Measurements from ENCODE around the gene CERCAM.

- TF ChIP-seq, protein P1, sequence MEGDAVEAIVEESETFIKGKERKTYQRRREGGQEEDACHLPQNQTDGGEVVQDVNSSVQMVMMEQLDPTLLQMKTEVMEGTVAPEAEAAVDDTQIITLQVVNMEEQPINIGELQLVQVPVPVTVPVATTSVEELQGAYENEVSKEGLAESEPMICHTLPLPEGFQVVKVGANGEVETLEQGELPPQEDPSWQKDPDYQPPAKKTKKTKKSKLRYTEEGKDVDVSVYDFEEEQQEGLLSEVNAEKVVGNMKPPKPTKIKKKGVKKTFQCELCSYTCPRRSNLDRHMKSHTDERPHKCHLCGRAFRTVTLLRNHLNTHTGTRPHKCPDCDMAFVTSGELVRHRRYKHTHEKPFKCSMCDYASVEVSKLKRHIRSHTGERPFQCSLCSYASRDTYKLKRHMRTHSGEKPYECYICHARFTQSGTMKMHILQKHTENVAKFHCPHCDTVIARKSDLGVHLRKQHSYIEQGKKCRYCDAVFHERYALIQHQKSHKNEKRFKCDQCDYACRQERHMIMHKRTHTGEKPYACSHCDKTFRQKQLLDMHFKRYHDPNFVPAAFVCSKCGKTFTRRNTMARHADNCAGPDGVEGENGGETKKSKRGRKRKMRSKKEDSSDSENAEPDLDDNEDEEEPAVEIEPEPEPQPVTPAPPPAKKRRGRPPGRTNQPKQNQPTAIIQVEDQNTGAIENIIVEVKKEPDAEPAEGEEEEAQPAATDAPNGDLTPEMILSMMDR (conservative IDR thresholded peaks at IDR 0.05; ENCODE audit: low read length): no peak
- TF ChIP-seq EZH2phosphoT487 (IDR thresholded peaks at IDR 0.05; ENCODE audit: borderline replicate concordance): no peak
Measured at GRCh38 chr9:128416432-128417019, 4.1 kb upstream of the CERCAM start.
